ENCODE data around the gene TTF2. TPM values are rescaled to one million over a fixed set of nuclear protein-coding genes. Genes with fewer than 3 reads are reported as not detected.

The TTF2 gene
- total RNA-seq, 1 experiment from 2014 or later, result 46.6 TPM

GRCh38 chr1:117089996-117090395 is 29.9 kb downstream of the TTF2 start:
- BruUV-seq (replicated peaks), result no TSS peak

GRCh38 chr1:117092594-117092993 is 32.5 kb downstream of the TTF2 start:
- no peak for DNase-seq
- no peak overlapping the region for H3K27ac Mint-ChIP-seq (ENCODE audit: unreplicated experiment)
- BruUV-seq (replicated peaks), result no TSS peak
- H3K9me3 Mint-ChIP-seq (ENCODE audit: low read depth, unreplicated experiment), result no peaks in the 10 kb centered on the region
- no peaks in the 10 kb centered on the region for H3K27me3 Mint-ChIP-seq (ENCODE audit: unreplicated experiment)
- no peaks in the 10 kb centered on the region for H3K4me1 Mint-ChIP-seq (ENCODE audit: low read depth, unreplicated experiment)
- CTCF ChIA-PET, result no interaction called here
- intact Hi-C loops (cut with micrococcal nuclease; ENCODE audit: unreplicated experiment), result no loop called here
- no peak for TF ChIP-seq CTCF (IDR thresholded peaks at IDR 0.05; ENCODE audit: unreplicated experiment)
- no peak overlapping the region for H3K4me3 Mint-ChIP-seq (ENCODE audit: low read depth, unreplicated experiment)
- H3K36me3 Mint-ChIP-seq (ENCODE audit: insufficient read depth, unreplicated experiment), result peaks cover 20% of the 10 kb centered on the region

More at GRCh38 chr1:117089996-117090395, 29.9 kb downstream of the TTF2 start:
- Mint-ChIP-seq H3K27me3 (ENCODE audit: unreplicated experiment) (no peaks in the 10 kb centered on the region), H3K27ac (ENCODE audit: unreplicated experiment) (no peak overlapping the region), H3K36me3 (ENCODE audit: insufficient read depth, unreplicated experiment) (peaks cover 17% of the 10 kb centered on the region), H3K4me1 (ENCODE audit: low read depth, unreplicated experiment) (no peaks in the 10 kb centered on the region), H3K4me3 (ENCODE audit: low read depth, unreplicated experiment) (no peak overlapping the region), H3K9me3 (ENCODE audit: low read depth, unreplicated experiment) (no peaks in the 10 kb centered on the region)
- intact Hi-C loops (cut with micrococcal nuclease; ENCODE audit: unreplicated experiment), result no loop called here
- CTCF ChIA-PET, result no interaction called here
- TF ChIP-seq CTCF (IDR thresholded peaks at IDR 0.05; ENCODE audit: unreplicated experiment), result no peak
- no peak for DNase-seq

GRCh38 chr1:117093091-117093534 is 33.0 kb downstream of the TTF2 start:
- peaks cover 20% of the 10 kb centered on the region for H3K36me3 Mint-ChIP-seq (ENCODE audit: insufficient read depth, unreplicated experiment)
- H3K27me3 Mint-ChIP-seq (ENCODE audit: unreplicated experiment), result no peaks in the 10 kb centered on the region
- BruUV-seq (replicated peaks), result no TSS peak
- DNase-seq, result no peak
- H3K27ac Mint-ChIP-seq (ENCODE audit: unreplicated experiment), result no peak overlapping the region
- no peak overlapping the region for H3K4me3 Mint-ChIP-seq (ENCODE audit: low read depth, unreplicated experiment)
- intact Hi-C loops (cut with micrococcal nuclease; ENCODE audit: unreplicated experiment), result no loop called here
- no peaks in the 10 kb centered on the region for H3K9me3 Mint-ChIP-seq (ENCODE audit: low read depth, unreplicated experiment)
- CTCF ChIA-PET, result no interaction called here
- no peak for TF ChIP-seq CTCF (IDR thresholded peaks at IDR 0.05; ENCODE audit: unreplicated experiment)
- H3K4me1 Mint-ChIP-seq (ENCODE audit: low read depth, unreplicated experiment), result no peaks in the 10 kb centered on the region

- no peak for TF ChIP-seq CTCF (IDR thresholded peaks at IDR 0.05; ENCODE audit: unreplicated experiment)
- Mint-ChIP-seq H3K36me3 (ENCODE audit: insufficient read depth, unreplicated experiment) (peaks cover 20% of the 10 kb centered on the region), H3K9me3 (ENCODE audit: low read depth, unreplicated experiment) (no peaks in the 10 kb centered on the region), H3K27me3 (ENCODE audit: unreplicated experiment) (no peaks in the 10 kb centered on the region), H3K4me3 (ENCODE audit: low read depth, unreplicated experiment) (no peak overlapping the region), H3K4me1 (ENCODE audit: low read depth, unreplicated experiment) (no peaks in the 10 kb centered on the region), H3K27ac (ENCODE audit: unreplicated experiment) (no peak overlapping the region)
- intact Hi-C loops (cut with micrococcal nuclease; ENCODE audit: unreplicated experiment), result no loop called here
- peak; percentile 1 for DNase-seq
- CTCF ChIA-PET, result no interaction called here
- BruUV-seq (replicated peaks), result no TSS peak
Observed at GRCh38 chr1:117093870-117094621, 33.9 kb downstream of the TTF2 start.

All from Calu3 (cell line).